ENCODE data around the gene HAO2.

DNA sequence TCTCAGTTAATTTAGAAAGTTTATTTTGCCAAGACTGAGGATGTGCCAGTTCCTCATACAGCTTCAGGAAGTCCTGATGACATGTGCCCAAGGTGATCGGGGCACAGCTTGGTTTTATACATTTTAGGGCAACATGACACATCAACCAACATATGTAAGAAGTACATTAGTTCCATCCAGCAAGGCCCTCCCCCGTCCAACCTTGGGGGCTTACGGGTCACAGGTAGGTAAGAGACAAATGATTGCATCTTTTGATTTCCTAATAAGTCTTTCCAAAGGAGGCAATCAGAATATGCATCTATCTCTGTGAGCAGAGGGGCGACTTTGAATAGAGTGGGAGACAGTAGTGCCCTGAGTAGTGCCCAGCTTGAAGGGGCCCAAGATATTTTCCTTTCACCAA lies 19.6 kb upstream of the HAO2 start:
- TF ChIP-seq POLR2A (IDR thresholded peaks at IDR 0.05) = no peak
- TF ChIP-seq, protein P1, sequence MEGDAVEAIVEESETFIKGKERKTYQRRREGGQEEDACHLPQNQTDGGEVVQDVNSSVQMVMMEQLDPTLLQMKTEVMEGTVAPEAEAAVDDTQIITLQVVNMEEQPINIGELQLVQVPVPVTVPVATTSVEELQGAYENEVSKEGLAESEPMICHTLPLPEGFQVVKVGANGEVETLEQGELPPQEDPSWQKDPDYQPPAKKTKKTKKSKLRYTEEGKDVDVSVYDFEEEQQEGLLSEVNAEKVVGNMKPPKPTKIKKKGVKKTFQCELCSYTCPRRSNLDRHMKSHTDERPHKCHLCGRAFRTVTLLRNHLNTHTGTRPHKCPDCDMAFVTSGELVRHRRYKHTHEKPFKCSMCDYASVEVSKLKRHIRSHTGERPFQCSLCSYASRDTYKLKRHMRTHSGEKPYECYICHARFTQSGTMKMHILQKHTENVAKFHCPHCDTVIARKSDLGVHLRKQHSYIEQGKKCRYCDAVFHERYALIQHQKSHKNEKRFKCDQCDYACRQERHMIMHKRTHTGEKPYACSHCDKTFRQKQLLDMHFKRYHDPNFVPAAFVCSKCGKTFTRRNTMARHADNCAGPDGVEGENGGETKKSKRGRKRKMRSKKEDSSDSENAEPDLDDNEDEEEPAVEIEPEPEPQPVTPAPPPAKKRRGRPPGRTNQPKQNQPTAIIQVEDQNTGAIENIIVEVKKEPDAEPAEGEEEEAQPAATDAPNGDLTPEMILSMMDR (IDR thresholded peaks at IDR 0.05) = no peak
